ENCODE measurements around the gene MOB3B. TPM values are rescaled to one million over a fixed set of nuclear protein-coding genes. Genes with fewer than 3 reads are reported as not detected.

MOB3B gene
- total RNA-seq, 2 experiments from 2014 or later, result 0.05 to 0.13 TPM

DNA sequence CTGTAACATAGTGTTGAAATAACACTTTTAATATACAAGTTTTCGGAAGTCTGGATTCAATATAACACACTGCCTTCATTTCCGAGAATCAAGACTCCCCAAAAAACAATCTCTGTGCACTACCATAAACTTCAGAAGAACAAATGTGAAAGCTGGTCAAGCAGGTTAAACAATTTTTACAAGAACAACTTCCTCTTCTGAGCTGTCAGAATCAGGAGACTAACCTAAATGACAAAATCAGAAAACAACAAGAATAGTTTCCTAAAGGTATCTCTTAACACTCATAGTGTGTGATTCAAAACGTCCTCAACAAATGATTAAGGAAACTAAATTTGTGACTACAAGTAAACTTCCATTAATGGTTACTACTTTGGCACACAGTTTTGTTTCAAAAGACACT is 32.1 kb upstream of the MOB3B start:
- Mint-ChIP-seq H3K36me3 (ENCODE audit: low read depth) (peaks cover 12% of the 10 kb centered on the region), H3K9me3 (no peaks in the 10 kb centered on the region), H3K4me3 (no peak overlapping the region), H3K27me3 (no peaks in the 10 kb centered on the region), H3K27ac (no peak overlapping the region), H3K4me1 (peaks cover 11% of the 10 kb centered on the region)
- POLR2A ChIA-PET, result no interaction called here
- CTCF ChIA-PET, result interaction anchor here (1.2 kb wide), 1 partner anchor 14 kb away, joined by 4 read pairs; no protein-coding TSS in a partner anchor
- DNase-seq, result no peak

GRCh38 chr9:27560457-27560856 is 30.8 kb upstream of the MOB3B start:
- POLR2A ChIA-PET, result no interaction called here
- Mint-ChIP-seq H3K27me3 (no peaks in the 10 kb centered on the region), H3K4me1 (peaks cover 8% of the 10 kb centered on the region), H3K27ac (no peak overlapping the region), H3K4me3 (no peak overlapping the region), H3K9me3 (no peaks in the 10 kb centered on the region), H3K36me3 (ENCODE audit: low read depth) (peaks cover 9% of the 10 kb centered on the region)
- CTCF ChIA-PET, result no interaction called here
- DNase-seq, result no peak

GRCh38 chr9:27558307-27558706 is 28.7 kb upstream of the MOB3B start:
- POLR2A ChIA-PET, result no interaction called here
- Mint-ChIP-seq H3K27ac (no peak overlapping the region), H3K27me3 (no peaks in the 10 kb centered on the region), H3K36me3 (ENCODE audit: low read depth) (peaks cover 16% of the 10 kb centered on the region), H3K4me3 (no peak overlapping the region), H3K9me3 (no peaks in the 10 kb centered on the region), H3K4me1 (peaks cover 3% of the 10 kb centered on the region)
- no peak for DNase-seq
- CTCF ChIA-PET, result no interaction called here

DNA sequence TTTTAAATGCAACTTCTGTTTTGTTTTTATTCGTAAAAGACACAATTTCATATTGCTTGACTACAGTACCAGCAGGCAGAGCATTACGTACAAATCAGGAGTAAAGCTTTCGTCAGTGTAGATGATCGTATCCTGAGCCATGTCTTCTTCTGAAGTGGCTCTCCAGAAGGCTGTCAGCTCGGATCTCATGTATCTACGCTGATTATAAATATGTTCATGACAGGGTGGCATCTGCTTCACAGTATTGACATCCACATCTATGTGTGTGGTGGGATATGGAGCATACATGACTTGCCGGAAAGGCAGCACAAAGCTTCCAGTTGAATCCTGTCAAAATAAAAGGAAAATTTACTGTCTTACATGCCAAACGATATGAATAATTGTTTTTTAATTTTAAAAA is 26.9 kb upstream of the MOB3B start:
- H3K4me3 Mint-ChIP-seq, result no peak overlapping the region
- peaks cover 16% of the 10 kb centered on the region for H3K36me3 Mint-ChIP-seq (ENCODE audit: low read depth)
- no peak for DNase-seq
- CTCF ChIA-PET, result no interaction called here
- POLR2A ChIA-PET, result no interaction called here
- no peaks in the 10 kb centered on the region for H3K4me1 Mint-ChIP-seq
- H3K27ac Mint-ChIP-seq, result no peak overlapping the region
- H3K9me3 Mint-ChIP-seq, result no peaks in the 10 kb centered on the region
- no peaks in the 10 kb centered on the region for H3K27me3 Mint-ChIP-seq

- DNase-seq, result no peak
- no peak overlapping the region for H3K4me3 Mint-ChIP-seq
- H3K27ac Mint-ChIP-seq, result no peak overlapping the region
- H3K4me1 Mint-ChIP-seq, result no peaks in the 10 kb centered on the region
- ChIA-PET CTCF (interaction anchor here (0.9 to 1.2 kb wide), 2 partner anchors 25 to 222 kb away, joined by 3 to 5 read pairs; partner anchors contain the start of gene MOB3B), POLR2A (no interaction called here)
- H3K9me3 Mint-ChIP-seq, result no peaks in the 10 kb centered on the region
- peaks cover 16% of the 10 kb centered on the region for H3K36me3 Mint-ChIP-seq (ENCODE audit: low read depth)
- no peaks in the 10 kb centered on the region for H3K27me3 Mint-ChIP-seq
These were observed 25.1 kb upstream of the MOB3B start for GRCh38 chr9:27554712-27555111.

- CTCF ChIA-PET, result interaction anchor here (4.8 kb wide), 1 partner anchor 216 kb away, joined by 35 read pairs; no protein-coding TSS in a partner anchor
- peaks cover 12% of the 10 kb centered on the region for H3K36me3 Mint-ChIP-seq (ENCODE audit: low read depth)
- no peak overlapping the region for H3K4me3 Mint-ChIP-seq
- H3K9me3 Mint-ChIP-seq, result no peaks in the 10 kb centered on the region
- H3K27me3 Mint-ChIP-seq, result no peaks in the 10 kb centered on the region
- no peak for DNase-seq
- POLR2A ChIA-PET, result no interaction called here
- no peak overlapping the region for H3K27ac Mint-ChIP-seq
- H3K4me1 Mint-ChIP-seq, result no peaks in the 10 kb centered on the region
These were observed 19.7 kb upstream of the MOB3B start for GRCh38 chr9:27549196-27549755.

GRCh38 chr9:27548055-27548741 is 18.6 kb upstream of the MOB3B start:
- H3K4me1 Mint-ChIP-seq, result no peaks in the 10 kb centered on the region
- H3K27me3 Mint-ChIP-seq, result no peaks in the 10 kb centered on the region
- no peak overlapping the region for H3K4me3 Mint-ChIP-seq
- DNase-seq, result no peak
- ChIA-PET CTCF (interaction anchor here (0.8 to 4.8 kb wide), 6 partner anchors 14 to 215 kb away, joined by 3 to 35 read pairs (median 4); partner anchors contain the start of gene MOB3B), POLR2A (no interaction called here)
- peaks cover 2% of the 10 kb centered on the region for H3K36me3 Mint-ChIP-seq (ENCODE audit: low read depth)
- no peak overlapping the region for H3K27ac Mint-ChIP-seq
- H3K9me3 Mint-ChIP-seq, result no peaks in the 10 kb centered on the region

DNA sequence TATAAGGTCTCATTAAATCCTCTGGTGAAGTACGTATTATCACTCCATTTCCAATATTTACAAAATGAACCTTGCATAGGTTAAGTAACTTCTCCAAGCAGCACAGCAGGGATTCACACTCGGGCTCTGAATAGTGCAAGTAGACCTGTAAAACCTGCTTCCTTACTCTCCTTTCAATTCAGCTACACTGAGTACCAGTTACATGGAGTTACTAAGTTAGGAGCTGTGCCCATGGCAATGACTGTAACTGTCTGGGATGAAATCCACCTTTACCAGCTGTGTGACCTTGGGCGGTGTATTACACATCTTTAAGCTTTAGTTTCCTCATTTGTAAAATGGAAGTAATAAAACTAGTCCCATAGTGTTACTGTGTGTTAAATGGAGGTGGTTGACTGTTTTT is 15.9 kb upstream of the MOB3B start:
- ChIA-PET POLR2A (no interaction called here), CTCF (interaction anchor here (1.4 to 4.8 kb wide), 3 partner anchors 15 to 213 kb away, joined by 3 to 35 read pairs (median 23); partner anchors contain the start of gene MOB3B)
- DNase-seq, result no peak
- Mint-ChIP-seq H3K36me3 (ENCODE audit: low read depth) (peaks cover 3% of the 10 kb centered on the region), H3K27ac (no peak overlapping the region), H3K4me3 (no peak overlapping the region), H3K4me1 (no peaks in the 10 kb centered on the region), H3K9me3 (no peaks in the 10 kb centered on the region), H3K27me3 (no peaks in the 10 kb centered on the region)

DNA sequence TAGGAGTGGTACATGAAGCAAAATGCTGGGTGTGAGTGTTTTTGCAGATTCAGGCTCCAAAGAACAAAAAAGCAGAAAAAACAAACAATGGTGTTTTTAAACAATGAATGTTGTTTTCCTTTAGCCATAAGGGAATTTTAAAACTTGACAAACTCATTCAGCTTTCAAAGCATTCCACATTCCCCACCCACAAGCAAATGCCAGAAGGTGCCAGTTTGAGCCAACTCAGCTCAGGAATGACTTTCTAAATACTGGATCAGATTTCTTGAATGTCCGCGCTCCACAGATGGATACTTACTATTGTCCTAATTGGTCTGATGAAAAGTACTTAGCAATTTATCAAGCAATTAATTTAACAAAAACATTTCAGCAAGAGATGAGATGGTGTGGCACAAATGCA is 12.9 kb upstream of the MOB3B start:
- H3K4me3 Mint-ChIP-seq, result no peak overlapping the region
- H3K27me3 Mint-ChIP-seq, result no peaks in the 10 kb centered on the region
- H3K4me1 Mint-ChIP-seq, result no peaks in the 10 kb centered on the region
- CTCF ChIA-PET, result no interaction called here
- DNase-seq, result no peak
- POLR2A ChIA-PET, result no interaction called here
- H3K27ac Mint-ChIP-seq, result no peak overlapping the region
- no peaks in the 10 kb centered on the region for H3K9me3 Mint-ChIP-seq
- peaks cover 3% of the 10 kb centered on the region for H3K36me3 Mint-ChIP-seq (ENCODE audit: low read depth)

GRCh38 chr9:27541740-27542139 is 12.1 kb upstream of the MOB3B start:
- Mint-ChIP-seq H3K4me3 (no peak overlapping the region), H3K27me3 (no peaks in the 10 kb centered on the region), H3K27ac (no peak overlapping the region), H3K9me3 (no peaks in the 10 kb centered on the region), H3K36me3 (ENCODE audit: low read depth) (peaks cover 3% of the 10 kb centered on the region), H3K4me1 (no peaks in the 10 kb centered on the region)
- ChIA-PET POLR2A (interaction anchor here (0.6 kb wide), 1 partner anchor 43 kb away, joined by 3 read pairs; no protein-coding TSS in a partner anchor), CTCF (interaction anchor here (1.8 kb wide), 1 partner anchor 11 kb away, joined by 5 read pairs; no protein-coding TSS in a partner anchor)
- no peak for DNase-seq

- H3K27ac Mint-ChIP-seq, result no peak overlapping the region
- no peaks in the 10 kb centered on the region for H3K4me1 Mint-ChIP-seq
- H3K36me3 Mint-ChIP-seq (ENCODE audit: low read depth), result peaks cover 3% of the 10 kb centered on the region
- no peak overlapping the region for H3K4me3 Mint-ChIP-seq
- ChIA-PET POLR2A (no interaction called here), CTCF (interaction anchor here (0.6 to 1.8 kb wide), 2 partner anchors 10 to 507 kb away, joined by 5 read pairs; no protein-coding TSS in a partner anchor)
- H3K27me3 Mint-ChIP-seq, result no peaks in the 10 kb centered on the region
- DNase-seq, result no peak
- no peaks in the 10 kb centered on the region for H3K9me3 Mint-ChIP-seq
These were observed 10.9 kb upstream of the MOB3B start for GRCh38 chr9:27540502-27540901.

GRCh38 chr9:27539479-27540441 is 10.1 kb upstream of the MOB3B start:
- no peak overlapping the region for H3K27ac Mint-ChIP-seq
- no peaks in the 10 kb centered on the region for H3K4me1 Mint-ChIP-seq
- H3K4me3 Mint-ChIP-seq, result no peak overlapping the region
- CTCF ChIA-PET, result interaction anchor here (0.6 to 2.2 kb wide), 3 partner anchors 10 to 507 kb away, joined by 3 to 11 read pairs (median 5); partner anchors contain the start of gene MOB3B
- no peaks in the 10 kb centered on the region for H3K9me3 Mint-ChIP-seq
- no peak for DNase-seq
- H3K27me3 Mint-ChIP-seq, result no peaks in the 10 kb centered on the region
- POLR2A ChIA-PET, result no interaction called here
- H3K36me3 Mint-ChIP-seq (ENCODE audit: low read depth), result peaks cover 3% of the 10 kb centered on the region

DNA sequence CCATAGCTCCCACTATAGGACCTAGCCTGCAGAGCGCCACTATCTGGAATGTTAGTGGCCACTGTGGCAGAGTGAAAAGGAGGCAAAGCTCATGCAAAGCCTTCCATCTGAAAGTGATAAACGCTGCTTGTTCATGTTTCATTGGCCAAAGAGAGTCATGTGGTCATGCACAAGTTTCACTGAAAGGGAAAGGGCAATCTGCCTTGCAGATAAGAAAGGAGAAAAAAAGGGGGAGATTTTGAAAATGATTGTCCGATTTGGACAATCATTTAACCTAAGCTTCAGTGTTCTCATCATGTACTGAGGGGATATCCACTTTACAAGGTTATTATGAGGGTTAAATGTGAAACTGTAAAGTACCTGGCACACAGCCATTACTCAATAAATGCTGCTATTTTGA is 9.0 kb upstream of the MOB3B start:
- no peak for DNase-seq
- peaks cover 1% of the 10 kb centered on the region for H3K4me1 Mint-ChIP-seq
- ChIA-PET CTCF (interaction anchor here (1.0 to 2.2 kb wide), 2 partner anchors 9 to 206 kb away, joined by 3 to 11 read pairs; partner anchors contain the start of gene MOB3B), POLR2A (no interaction called here)
- no peaks in the 10 kb centered on the region for H3K9me3 Mint-ChIP-seq
- H3K4me3 Mint-ChIP-seq, result no peak overlapping the region
- H3K27me3 Mint-ChIP-seq, result peaks cover under 1% of the 10 kb centered on the region
- H3K36me3 Mint-ChIP-seq (ENCODE audit: low read depth), result peaks cover 3% of the 10 kb centered on the region
- H3K27ac Mint-ChIP-seq, result no peak overlapping the region

Data from activated CD4-positive, alpha-beta memory T cell treated with anti-CD3 and anti-CD28 coated beads, Interleukin-2, amount 10 ng/mL, durations not matched to agents 7 days and 5 days (primary cell).